Skeletal muscle satellite cell (primary cell): ENCODE measurements around the gene PRICKLE2.

Experiments
- H3K27me3 ChIP-seq: 2 replicates; pipeline ENCODE4 v1.7.0; 2013; ENCODE audit warnings: low read length; ENCODE audit not compliant: control insufficient read depth, insufficient read depth
- H3K36me3 ChIP-seq: 2 replicates; pipeline ENCODE4 v1.7.0; 2013; ENCODE audit warnings: mild to moderate bottlenecking, control low read depth, low read length; ENCODE audit not compliant: insufficient read depth
- H3K4me1 ChIP-seq: 2 replicates; pipeline ENCODE4 v1.7.0; 2013; ENCODE audit warnings: low read length; ENCODE audit not compliant: control insufficient read depth, insufficient read depth
- H3K4me2 ChIP-seq: 2 replicates; pipeline ENCODE4 v1.7.0; 2013; ENCODE audit warnings: mild to moderate bottlenecking, low read length
- H3K4me3 ChIP-seq: 2 replicates; pipeline ENCODE4 v1.7.0; 2013; ENCODE audit warnings: low read length
- H3K9ac ChIP-seq: 2 replicates; pipeline ENCODE4 v1.7.0; 2013; ENCODE audit warnings: mild to moderate bottlenecking, low read depth, low read length, moderate library complexity
- H3K9me3 ChIP-seq: replicated peaks from 2 replicates; pipeline ENCODE4 v1.7.0; 2013; ENCODE audit warnings: mild to moderate bottlenecking, control low read depth, low read length

PRICKLE2 gene

DNA sequence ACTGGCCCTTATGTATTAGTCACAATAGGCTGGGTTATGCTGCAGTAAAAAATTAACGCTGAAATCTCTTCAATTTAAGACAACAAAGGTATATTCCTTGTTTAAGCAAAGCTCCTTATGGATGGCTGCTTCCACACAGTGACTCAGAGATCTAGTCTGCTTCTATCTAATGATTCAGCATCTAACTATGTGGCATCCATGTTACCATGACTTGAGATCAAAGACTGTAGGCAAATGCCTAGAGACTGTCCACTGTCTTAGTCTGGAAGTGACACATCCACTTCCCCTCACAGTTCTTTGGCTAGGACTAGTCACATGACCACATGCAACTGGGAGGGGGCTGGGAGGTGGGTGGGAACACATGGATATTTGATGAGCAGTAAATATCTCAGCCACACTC is 140.6 kb downstream of the PRICKLE2 start:
- no peak overlapping the region for H3K9ac ChIP-seq
- H3K4me1 ChIP-seq, result peaks cover 4% of the 10 kb centered on the region
- no peaks in the 10 kb centered on the region for H3K9me3 ChIP-seq
- H3K36me3 ChIP-seq, result no peaks in the 10 kb centered on the region
- H3K4me2 ChIP-seq, result no peak overlapping the region
- H3K4me3 ChIP-seq, result no peak overlapping the region
- no peaks in the 10 kb centered on the region for H3K27me3 ChIP-seq

DNA sequence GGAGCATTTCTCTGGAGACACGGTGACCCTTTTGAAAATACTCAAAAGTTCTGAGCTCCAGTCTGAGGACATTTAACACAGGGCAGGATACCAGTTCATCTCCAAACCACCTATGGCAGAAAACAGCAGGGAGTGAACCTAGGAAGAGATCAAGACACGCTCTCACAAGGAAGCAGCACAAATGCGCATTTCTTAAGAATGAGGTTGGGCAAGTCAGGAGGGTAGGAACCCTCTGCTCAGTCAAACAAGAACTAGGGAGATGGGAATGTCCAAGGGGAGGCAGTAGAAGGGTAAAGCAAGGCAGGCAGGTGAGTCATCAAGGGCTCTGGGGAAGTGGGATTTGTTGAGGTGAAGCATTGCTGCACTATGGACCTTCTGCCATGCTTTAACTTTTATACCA is 141.7 kb downstream of the PRICKLE2 start:
- no peak overlapping the region for H3K4me3 ChIP-seq
- no peak overlapping the region for H3K4me2 ChIP-seq
- no peaks in the 10 kb centered on the region for H3K27me3 ChIP-seq
- peaks cover 4% of the 10 kb centered on the region for H3K4me1 ChIP-seq
- H3K9me3 ChIP-seq, result no peaks in the 10 kb centered on the region
- no peak overlapping the region for H3K9ac ChIP-seq
- no peaks in the 10 kb centered on the region for H3K36me3 ChIP-seq

DNA sequence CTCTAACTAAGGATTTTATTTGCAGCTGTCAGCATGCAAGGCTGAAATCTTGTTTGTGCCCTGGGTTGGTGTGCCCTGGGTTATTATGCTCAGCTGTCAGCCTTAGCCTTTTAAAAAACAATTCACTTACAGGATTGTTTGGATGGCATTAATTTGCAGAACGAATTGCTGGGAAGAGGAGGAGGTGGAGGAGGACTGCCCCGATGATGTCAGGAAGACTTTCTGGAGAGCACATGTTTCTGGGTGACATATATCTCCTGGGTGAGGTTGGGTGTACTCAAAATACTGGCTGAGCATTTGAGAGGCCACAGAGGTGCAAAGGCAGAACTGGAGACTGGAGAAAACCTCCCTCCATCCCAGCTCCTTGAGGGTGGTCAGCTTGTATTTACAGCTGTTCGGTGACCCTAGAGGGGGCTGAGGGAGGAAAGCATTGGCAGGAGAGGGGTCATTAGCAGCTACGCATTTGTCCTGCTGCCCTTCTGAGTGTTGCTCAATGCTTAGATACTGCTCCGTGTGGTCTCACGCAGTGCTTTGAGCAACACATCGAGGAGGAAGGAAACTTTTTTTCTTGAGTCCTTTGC is 142.2 kb downstream of the PRICKLE2 start:
- H3K27me3 ChIP-seq, result peaks cover 4% of the 10 kb centered on the region
- peaks cover 4% of the 10 kb centered on the region for H3K4me1 ChIP-seq
- H3K36me3 ChIP-seq, result no peaks in the 10 kb centered on the region
- no peak overlapping the region for H3K4me3 ChIP-seq
- no peak overlapping the region for H3K4me2 ChIP-seq
- H3K9ac ChIP-seq, result no peak overlapping the region
- H3K9me3 ChIP-seq, result no peaks in the 10 kb centered on the region

DNA sequence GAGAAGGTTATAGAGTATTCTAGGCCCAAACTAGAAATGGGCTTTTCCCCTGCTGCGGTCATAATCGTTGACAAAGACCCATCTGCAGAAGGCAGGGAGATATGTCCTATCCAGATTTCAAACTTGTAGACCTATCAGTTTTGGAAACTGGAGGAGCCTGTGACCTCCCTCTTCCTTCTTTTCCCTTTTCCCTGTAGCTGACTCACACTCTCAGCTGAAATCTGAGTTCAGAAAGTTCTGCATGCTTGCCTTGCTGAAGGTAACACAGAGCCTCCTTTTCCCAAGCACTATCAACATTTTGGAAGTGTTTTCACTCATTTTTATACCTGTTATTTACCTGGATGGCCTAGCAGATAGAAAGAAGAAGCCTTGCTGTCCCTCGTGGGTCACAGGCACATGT is 142.9 kb downstream of the PRICKLE2 start:
- peaks cover 5% of the 10 kb centered on the region for H3K27me3 ChIP-seq
- no peaks in the 10 kb centered on the region for H3K9me3 ChIP-seq
- H3K4me1 ChIP-seq, result peaks cover 4% of the 10 kb centered on the region
- no peak overlapping the region for H3K4me3 ChIP-seq
- no peak overlapping the region for H3K9ac ChIP-seq
- no peak overlapping the region for H3K4me2 ChIP-seq
- no peaks in the 10 kb centered on the region for H3K36me3 ChIP-seq

DNA sequence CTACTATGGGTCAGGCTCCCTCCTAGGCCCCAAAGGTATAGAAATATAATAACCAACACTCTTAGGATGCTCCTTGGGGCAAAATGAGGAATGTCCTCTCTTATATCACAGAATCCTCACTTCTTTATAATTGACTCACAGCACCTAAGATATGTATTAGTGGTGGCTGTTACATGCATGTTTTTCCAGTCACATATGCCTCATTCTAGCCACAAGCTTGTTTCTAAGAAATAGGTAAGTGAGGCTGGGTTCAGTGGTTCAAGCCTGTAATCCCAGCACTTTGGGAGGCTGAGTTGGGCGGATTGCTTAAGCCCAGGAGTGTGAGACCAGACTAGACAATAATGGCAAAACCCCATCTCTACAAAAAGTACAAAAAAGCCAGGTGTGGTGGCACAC is 144.0 kb downstream of the PRICKLE2 start:
- peaks cover 5% of the 10 kb centered on the region for H3K27me3 ChIP-seq
- peaks cover 4% of the 10 kb centered on the region for H3K4me1 ChIP-seq

DNA sequence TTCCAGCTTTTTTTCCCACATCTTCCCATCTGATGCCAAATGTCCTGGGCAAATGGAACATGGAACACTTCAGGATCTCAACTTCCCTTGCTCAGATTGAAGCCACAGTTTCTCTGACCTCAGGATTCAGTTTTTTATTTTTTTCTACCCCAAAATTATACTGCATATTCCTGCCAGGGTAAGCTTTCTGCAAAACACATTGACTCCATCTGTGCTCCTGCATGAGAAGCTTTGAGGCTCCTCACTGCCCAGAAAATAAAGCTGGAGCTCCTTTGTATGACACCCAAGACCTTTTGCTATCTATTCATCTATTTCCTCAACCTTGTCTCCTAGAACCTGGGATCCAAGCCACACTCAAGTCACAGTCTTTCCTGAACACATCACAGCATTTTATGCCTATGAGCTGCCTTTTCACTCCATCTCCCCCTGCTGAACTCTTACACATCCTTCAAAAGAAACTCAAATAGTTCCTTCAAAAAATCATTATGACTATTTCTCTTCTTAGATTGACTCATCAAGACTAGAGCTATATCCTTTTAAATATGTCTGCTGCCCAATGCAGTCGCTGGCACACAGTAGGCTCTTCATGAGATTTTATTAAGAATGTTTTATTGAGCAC is 144.5 kb downstream of the PRICKLE2 start:
- Histone ChIP-seq H3K9ac (no peak overlapping the region), H3K27me3 (peaks cover 5% of the 10 kb centered on the region), H3K4me3 (no peak overlapping the region), H3K4me2 (no peak overlapping the region), H3K36me3 (no peaks in the 10 kb centered on the region), H3K9me3 (no peaks in the 10 kb centered on the region), H3K4me1 (peaks cover 4% of the 10 kb centered on the region)

More for the DNA sequence above, 144.0 kb downstream of the PRICKLE2 start:
- H3K9ac ChIP-seq, result no peak overlapping the region
- no peaks in the 10 kb centered on the region for H3K9me3 ChIP-seq
- H3K36me3 ChIP-seq, result no peaks in the 10 kb centered on the region
- no peak overlapping the region for H3K4me2 ChIP-seq
- no peak overlapping the region for H3K4me3 ChIP-seq

DNA sequence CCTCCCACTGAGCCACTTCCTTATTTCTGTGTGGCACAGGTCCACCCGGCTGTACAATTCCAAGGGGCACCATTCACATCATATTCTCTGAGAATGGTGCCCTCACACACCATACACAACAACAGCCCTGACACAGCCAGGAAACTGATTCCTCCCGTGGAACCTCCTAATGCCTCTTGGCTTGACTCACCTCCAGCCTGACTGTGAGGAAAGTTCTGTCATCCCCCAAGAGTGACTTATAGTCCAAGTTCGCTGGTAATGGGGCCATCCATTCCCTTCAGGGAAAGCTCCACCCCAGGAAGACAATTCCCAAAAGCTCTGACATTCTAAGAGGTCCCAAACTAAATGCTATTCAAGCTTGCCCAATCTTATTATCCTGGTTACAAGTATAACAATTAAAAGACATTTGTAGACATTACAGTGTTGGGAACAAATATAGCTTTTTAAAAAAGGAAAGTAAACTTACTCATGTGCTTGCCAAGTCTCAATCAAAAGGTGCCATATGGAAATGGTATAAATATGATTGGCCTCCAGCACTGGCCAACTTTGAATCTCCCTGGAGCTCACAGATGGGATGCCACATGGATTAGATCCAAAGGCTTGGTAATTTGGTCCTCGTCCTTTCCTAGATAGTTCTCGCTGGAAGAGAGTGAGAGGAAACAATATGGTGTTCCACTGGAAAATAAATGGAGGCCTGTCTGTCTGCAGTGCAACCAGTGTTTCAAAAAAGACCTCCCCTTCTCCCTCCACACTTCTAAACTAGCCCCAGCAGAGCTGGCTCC is 145.7 kb downstream of the PRICKLE2 start:
- Histone ChIP-seq H3K4me3 (no peak overlapping the region), H3K9me3 (no peaks in the 10 kb centered on the region), H3K36me3 (no peaks in the 10 kb centered on the region), H3K4me1 (peaks cover 4% of the 10 kb centered on the region), H3K27me3 (peaks cover 5% of the 10 kb centered on the region), H3K4me2 (no peak overlapping the region), H3K9ac (no peak overlapping the region)

DNA sequence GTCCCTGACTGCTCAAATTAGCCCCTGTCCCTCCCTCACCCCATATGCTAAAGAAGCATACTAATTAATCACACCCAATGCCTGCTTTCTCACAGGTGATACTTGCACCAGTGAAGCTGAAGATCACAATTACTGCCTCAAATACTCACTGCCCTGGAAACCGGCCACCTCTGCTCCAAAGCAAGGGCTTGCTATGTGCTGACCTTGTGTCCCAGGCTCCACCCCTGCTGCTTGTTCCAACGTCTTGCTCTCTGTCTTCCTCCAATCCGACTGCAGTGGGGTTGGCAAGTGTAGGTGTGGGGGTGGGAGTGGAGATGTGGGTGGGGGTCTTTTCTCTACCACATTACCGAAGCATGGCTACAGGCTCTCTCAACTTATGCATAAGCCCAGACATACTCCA is 146.3 kb downstream of the PRICKLE2 start:
- Histone ChIP-seq H3K4me2 (no peak overlapping the region), H3K4me1 (peaks cover 4% of the 10 kb centered on the region), H3K4me3 (no peak overlapping the region), H3K9ac (no peak overlapping the region), H3K27me3 (peaks cover 5% of the 10 kb centered on the region), H3K9me3 (no peaks in the 10 kb centered on the region), H3K36me3 (no peaks in the 10 kb centered on the region)

DNA sequence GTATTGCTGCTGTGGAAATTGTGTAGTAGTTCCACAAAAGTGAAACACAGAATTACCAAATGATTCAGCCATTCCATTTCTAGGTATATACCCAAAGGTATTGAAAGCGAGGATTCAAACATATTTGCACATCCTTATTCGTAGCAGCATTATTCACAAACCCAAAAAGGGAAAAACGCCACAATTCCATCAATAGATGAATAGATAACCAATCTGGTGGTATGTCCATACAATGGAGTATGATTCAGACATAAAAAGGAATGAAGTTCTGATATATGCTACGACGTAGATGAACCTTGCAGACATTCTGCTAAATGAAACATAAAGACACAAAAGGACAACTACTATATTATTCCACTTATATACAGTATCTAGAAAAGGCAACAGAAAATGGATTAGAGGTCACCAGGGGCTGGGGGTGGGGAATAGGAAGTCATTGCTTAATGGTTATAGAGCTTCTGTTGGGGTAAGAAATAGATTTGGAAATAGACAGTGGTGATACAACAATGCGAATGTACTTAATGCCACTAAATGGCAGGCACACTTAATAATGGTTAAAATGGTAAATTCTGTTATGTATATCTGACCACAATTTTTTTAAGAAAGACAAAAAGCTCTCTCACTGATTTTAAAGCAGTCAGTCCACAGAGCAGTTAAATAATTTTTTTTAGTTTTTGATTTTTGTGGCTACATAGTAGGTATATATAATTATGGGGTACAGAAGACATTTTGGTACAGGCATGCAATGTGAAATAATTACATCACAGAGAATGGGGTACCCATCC is 150.2 kb downstream of the PRICKLE2 start:
- Histone ChIP-seq H3K4me1 (no peaks in the 10 kb centered on the region), H3K9me3 (no peaks in the 10 kb centered on the region), H3K4me3 (no peak overlapping the region), H3K36me3 (no peaks in the 10 kb centered on the region), H3K27me3 (peaks cover 9% of the 10 kb centered on the region), H3K4me2 (no peak overlapping the region), H3K9ac (no peak overlapping the region)

DNA sequence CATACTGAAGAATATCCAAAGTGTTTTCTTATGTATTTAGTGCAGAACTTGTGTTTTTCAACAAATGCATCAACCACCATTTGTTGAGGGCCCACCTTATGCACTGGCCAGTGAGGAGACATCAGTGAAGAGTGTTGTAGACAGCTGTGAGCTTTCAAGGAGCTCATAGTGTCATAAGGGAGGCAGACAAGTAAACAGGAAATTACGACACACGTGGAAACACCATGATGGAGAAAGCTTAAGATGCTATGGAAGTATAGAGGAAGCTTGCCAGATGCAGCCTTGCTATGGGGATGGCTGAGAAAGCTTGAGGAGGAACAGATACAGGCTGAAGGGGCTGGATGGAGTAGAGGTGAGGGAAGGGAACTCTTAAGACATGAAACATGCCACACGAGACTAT is 151.2 kb downstream of the PRICKLE2 start:
- Histone ChIP-seq H3K4me3 (no peak overlapping the region), H3K4me1 (no peaks in the 10 kb centered on the region), H3K9me3 (no peaks in the 10 kb centered on the region), H3K36me3 (no peaks in the 10 kb centered on the region), H3K27me3 (peaks cover 9% of the 10 kb centered on the region), H3K4me2 (no peak overlapping the region), H3K9ac (no peak overlapping the region)

DNA sequence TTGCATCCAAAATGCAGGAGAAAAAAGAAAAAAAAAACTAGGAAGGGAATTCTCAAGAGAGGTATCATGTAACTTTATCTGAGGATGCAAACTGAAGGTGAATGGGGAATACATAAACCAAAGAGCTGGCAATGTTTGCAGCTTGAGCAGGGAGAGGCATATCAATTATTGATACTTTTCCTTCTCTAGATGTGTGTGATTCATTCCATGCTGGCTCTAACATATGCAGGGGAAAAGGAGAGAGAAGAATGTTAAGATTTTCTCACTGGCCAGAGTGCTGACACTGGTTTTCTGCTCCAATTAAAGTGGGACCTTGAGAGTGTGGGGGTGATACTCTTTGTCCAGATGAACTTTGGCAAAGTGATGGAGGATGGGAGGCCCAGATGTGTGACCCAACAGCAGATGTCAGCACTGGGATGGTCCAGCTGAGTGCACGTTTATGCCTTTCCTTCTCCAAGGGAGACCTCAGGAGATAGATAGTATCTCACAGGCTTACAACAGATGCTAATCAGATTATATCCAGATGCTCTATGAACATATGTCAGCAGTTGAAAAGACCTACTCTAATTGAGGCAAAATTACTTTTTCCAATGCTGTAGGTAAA is 152.0 kb downstream of the PRICKLE2 start:
- H3K27me3 ChIP-seq, result peaks cover 7% of the 10 kb centered on the region
- no peaks in the 10 kb centered on the region for H3K9me3 ChIP-seq
- H3K4me1 ChIP-seq, result no peaks in the 10 kb centered on the region
- no peak overlapping the region for H3K9ac ChIP-seq
- no peak overlapping the region for H3K4me2 ChIP-seq
- H3K36me3 ChIP-seq, result no peaks in the 10 kb centered on the region
- no peak overlapping the region for H3K4me3 ChIP-seq
